Fibroblast of upper back skin (primary cell): Measurements from ENCODE around the gene QSOX1.
A peak's percentile ranks its signal among the peaks of the same experiment; 100 is the strongest.

Experiments
- DNase-seq: peaks from one replicate; pipeline ENCODE4 v3.0.0-alpha.2; 2013

Gene QSOX1

DNA sequence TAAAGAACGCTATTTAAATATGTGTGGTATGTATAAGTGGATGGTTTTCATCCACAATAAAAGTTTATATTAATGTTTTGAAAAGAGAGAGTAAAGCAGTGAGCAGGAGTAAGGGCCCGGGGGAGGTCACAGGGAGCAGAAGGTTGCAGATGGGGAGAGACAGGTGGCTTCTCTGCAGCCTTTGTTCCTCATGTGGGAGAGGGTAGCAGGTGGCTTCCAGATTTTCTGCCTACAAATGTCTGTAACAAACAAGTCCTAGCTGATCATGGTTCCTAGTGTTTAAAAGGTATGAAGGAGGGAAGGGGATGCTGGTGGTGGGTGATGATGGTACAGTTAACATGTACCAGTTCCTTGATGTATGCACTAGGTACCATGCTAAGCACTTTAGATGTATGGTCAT, 18.8 kb downstream of the QSOX1 start:
- no peak for DNase-seq

- no peak for DNase-seq
These were observed 19.3 kb downstream of the QSOX1 start for GRCh38 chr1:180173952-180174351.

DNA sequence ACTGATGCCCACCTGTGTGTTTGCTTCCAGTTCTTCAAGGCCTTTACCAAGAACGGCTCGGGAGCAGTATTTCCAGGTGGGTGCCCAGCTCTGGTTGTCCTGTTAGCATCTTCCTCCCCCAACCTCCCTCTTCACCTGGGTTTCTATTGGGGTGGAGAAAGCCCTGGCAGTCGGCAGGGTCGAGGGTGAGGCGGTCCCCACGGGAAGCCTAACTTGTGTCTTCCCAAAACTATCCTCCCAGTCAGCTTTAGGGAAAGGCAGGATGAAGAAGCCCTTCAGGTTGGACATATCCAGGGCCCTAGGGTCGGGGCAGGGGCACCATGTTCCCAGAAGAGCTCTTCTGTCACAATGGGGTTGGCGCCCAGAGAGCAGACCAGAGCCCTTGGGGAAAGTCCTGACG, 20.6 kb downstream of the QSOX1 start:
- no peak for DNase-seq

- no peak for DNase-seq
These were observed 21.1 kb downstream of the QSOX1 start for GRCh38 chr1:180175806-180176205.

GRCh38 chr1:180176965-180177364, 22.3 kb downstream of the QSOX1 start:
- no peak for DNase-seq

GRCh38 chr1:180177931-180178330, 23.3 kb downstream of the QSOX1 start:
- no peak for DNase-seq

GRCh38 chr1:180178511-180179161, 24.0 kb downstream of the QSOX1 start:
- DNase-seq = peak; percentile 45

GRCh38 chr1:180179162-180179957, 24.7 kb downstream of the QSOX1 start:
- DNase-seq = no peak

DNA sequence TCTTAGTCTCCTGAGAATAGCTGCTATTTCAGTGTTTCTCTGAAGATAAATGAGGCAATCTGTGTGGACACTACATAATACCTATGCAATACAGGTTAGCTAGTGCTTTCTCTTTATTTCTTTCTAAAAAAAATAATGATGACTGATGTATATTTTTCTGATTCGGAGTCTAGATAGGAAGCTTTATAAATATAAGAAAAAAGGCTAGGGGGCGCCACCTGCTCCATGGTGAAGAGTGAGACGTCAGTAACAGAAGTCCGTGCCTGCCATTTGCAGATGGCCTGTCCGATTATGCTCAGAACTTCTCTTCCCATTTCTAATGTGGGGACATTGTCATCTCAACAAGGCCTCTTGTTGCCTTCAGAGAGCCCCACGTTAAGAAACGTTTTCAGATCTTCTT, 26.4 kb downstream of the QSOX1 start:
- DNase-seq = no peak

DNA sequence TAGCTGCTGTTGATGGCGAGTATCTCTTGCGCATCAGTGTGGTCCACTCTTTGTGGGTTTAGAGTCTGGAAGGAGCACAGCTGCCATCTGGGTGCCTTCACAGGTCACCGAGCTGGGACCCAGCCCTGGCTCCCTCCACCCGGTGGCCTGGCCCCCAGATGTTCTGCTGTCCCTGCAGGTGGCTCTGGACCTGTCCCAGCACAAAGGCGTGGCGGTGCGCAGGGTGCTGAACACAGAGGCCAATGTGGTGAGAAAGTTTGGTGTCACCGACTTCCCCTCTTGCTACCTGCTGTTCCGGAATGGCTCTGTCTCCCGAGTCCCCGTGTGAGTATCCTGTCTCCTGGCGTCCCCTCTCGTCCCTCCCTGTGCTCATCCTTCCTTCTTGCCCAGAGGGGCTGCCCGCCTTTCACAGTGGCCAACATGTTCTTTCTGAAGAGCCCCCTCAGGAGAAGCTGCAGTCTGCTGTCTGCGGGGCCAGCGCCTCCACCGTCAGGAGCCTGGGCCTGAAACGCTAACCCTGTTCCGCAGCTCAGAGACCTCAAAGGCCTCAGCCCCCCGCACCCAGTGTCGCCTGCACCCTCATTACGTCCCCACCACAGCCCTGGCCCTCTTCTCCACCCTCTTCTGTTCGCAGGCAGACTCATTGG, 27.4 kb downstream of the QSOX1 start:
- no peak for DNase-seq

- DNase-seq = no peak
These were observed 28.1 kb downstream of the QSOX1 start for GRCh38 chr1:180182643-180183311.

- DNase-seq = no peak
These were observed 28.8 kb downstream of the QSOX1 start for GRCh38 chr1:180183426-180183825.

- no peak for DNase-seq
These were observed 29.4 kb downstream of the QSOX1 start for GRCh38 chr1:180184041-180184440.

- DNase-seq = no peak
These were observed 30.6 kb downstream of the QSOX1 start for GRCh38 chr1:180185281-180185680.

DNA sequence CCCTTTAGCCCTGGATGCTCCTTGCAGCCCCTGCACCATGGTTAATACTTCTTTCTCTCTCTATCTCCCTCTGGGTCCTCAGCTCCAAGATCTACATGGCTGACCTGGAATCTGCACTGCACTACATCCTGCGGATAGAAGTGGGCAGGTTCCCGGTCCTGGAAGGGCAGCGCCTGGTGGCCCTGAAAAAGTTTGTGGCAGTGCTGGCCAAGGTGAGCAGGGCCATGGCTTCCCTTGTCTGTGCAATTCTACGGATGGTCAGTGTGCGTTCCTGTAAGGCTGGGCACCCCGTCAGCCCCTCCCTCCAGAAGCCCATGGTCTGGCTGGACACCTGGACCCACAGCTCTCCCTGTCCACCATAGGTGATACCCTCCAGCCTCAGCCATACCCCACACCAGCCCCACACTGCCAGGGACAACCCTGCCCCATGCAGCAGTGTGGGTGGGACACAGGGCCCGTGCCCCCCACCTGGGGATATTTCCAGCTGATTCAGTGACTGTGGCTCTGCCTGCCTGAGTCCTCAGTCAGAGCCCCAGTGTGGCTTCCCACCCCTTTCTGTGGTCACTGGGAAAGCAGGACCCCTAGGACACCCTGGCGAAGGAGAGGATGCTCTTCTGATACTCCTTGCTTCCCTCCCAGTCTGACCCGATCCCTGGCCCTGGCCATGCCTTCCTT, 31.4 kb downstream of the QSOX1 start:
- no peak for DNase-seq

DNA sequence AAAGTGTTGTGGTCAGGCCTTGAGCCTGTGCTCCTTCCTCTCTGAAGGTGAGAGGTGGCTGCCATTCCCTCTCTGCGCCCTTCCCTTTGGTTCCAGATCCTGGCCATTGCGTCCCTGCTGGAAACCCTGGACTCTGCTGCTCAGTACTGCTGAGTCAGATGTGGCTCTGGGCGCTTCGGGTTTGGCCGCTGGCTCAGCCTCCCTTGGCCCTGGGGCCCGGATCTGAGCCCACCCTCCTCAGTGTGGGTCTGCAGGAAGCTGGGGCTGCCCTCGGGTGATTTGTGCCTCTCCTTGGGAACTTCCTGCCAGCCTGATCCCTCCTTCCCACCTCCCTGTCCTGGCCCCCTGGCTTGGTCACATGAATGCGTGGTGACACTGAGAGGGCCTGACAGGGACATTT, 32.2 kb downstream of the QSOX1 start:
- no peak for DNase-seq

DNA sequence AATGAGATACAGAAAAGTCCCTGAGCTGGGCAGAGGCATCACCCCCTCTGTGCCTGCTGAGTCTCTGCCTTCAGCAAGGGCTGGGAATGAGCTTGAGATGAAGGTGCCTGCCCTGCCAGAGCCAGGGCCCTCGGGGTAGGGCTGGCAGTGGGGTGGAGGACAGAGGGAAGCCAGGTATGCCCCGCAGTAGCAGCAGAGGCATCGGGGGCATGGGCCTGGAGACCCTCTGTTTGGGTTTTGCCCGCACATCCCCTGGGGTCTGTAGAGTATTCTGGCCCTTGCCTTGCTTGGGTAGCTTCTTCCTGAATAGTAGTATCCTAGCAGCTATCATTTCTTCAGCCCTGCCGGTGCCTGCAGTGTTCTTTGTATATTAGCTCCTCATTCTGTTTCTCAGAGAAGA, 33.0 kb downstream of the QSOX1 start:
- DNase-seq = no peak

DNA sequence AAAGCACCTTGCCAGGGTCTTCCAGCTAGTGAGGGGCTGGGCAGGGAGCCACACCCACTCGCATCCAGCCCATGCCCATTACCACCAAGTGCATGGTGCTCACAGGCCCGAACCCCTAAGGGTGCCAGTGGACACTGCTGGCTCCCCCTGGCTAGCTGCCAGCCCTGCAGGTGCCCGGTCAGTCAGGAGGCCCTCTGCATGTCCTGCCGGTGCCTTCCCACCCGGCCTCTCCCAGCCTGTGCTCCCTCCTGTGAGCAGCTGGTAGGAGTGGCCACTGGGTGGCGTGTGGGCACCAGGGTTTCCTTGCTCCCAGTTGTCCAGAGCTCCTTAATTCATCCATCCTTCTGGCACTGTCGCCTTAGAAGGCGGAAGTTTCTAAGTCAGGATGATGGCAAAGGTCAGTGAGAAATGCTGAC, 33.4 kb downstream of the QSOX1 start:
- DNase-seq = peak; percentile 56

- DNase-seq = no peak
These were observed 34.1 kb downstream of the QSOX1 start for GRCh38 chr1:180188684-180189175.

DNA sequence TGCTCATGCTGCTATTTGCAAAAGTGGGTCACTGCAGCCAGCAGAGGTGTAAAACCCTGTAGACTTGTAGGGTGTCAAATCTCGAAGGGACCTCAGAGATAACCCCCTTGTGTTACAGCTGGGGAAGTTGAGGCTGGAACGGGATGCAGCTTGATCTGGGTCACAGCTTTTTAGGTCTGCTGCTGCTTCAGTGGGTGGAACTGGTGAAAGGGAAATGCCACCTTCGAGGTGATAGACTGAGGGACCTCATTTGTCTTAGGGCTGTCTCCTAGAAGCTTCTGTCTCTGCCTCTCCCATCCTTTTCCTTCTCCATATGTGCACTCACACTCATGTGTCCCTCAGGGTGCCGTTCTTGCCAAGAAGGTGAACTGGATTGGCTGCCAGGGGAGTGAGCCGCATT, 35.4 kb downstream of the QSOX1 start:
- DNase-seq = no peak

DNA sequence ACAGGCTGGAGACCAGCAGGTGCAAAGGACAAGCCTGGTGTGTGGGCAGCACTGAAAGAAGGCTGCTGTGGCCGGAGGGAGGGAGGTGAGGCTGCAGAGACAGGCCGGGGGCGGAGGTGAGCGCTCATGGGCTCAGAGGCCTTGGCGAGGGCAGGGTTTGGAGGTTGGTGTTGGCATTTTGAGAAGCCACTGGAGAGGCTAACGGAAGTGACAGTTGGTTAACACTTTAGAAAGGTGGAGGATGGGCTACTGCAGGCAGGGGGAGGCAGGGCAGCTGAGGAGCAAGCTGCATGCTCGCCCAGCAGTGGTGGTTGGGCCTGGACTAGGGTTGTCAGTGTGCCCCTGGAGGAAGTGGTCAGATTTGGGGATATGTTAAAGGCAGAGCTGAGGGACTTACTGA, 37.5 kb downstream of the QSOX1 start:
- DNase-seq = no peak

DNA sequence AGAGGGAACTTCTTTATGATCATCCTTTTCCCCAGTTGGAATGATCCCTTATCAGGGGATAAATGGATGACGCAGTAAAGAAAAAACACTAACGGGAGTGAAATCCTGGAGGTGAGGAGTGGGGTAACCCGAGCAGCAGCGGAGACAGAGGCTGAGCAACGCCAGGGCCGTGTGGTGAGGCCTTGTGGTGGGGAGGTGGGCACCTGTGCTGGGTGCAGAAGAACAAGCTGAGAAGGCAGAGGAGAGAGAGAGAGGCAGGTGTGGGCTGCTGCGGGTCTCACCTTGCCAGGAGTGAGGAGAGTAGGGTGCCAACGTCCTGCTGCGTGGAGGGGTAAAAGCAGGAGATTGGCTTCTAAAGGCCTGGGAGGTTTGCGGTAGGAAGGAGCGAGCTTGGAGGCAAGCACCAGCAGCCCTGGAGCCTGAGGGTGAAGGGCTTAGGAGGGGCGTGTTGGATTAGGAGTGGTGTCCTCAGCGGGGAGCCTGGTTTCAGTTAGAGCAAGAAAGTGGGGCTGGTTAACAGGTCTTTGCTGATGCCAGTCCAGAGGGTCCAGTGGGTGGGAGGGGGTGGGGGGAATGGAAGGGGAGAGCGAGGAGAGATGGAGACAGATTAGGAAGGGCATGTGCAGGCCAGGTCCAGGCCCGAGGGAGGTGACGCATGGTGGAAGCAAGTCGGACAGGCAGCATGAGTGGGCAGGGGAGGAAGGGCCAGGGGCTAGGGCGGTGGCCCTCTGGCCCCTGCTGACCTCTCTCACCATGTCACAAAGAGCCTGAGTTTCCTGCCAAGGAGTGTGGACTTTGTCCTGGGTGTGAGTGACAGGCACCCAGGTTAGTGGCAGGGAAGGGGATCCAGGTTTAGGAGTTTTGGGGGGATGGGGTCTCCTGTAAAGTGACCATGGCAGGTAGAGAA, 38.7 kb downstream of the QSOX1 start:
- DNase-seq = no peak
